Parathyroid adenoma (tissue), 2 donors: ENCODE results near the gene HSPB2.
A peak's percentile ranks its signal among the peaks of the same experiment; 100 is the strongest.

Experiments used
- H2AFZ ChIP-seq: fragments of 300-600 bp; sonication (generic); one replicate; pipeline ENCODE4 v1.7.0; 2017; ENCODE audit warnings: antibody characterized with exemption, mild to moderate bottlenecking
- H3K27ac ChIP-seq: fragments of 300-600 bp; sonication (generic); one replicate; pipeline ENCODE4 v1.7.0; 2017
- H3K27me3 ChIP-seq: fragments of 300-600 bp; sonication (generic); one replicate; pipeline ENCODE4 v1.7.0; 2017; ENCODE audit warnings: low read length; ENCODE audit not compliant: control insufficient read depth, insufficient read depth
- H3K36me3 ChIP-seq: fragments of 300-600 bp; sonication (generic); one replicate; pipeline ENCODE4 v1.7.0; 2017; ENCODE audit warnings: low read length; ENCODE audit not compliant: control insufficient read depth, insufficient read depth
- H3K4me1 ChIP-seq: fragments of 300-600 bp; sonication (generic); one replicate; pipeline ENCODE4 v1.7.0; 2017; ENCODE audit warnings: control low read depth
- H3K4me2 ChIP-seq: fragments of 300-600 bp; sonication (generic); one replicate; pipeline ENCODE4 v1.7.0; 2017; ENCODE audit warnings: low read length
- H3K4me3 ChIP-seq: fragments of 300-600 bp; sonication (generic); one replicate; pipeline ENCODE4 v1.7.0; 2017; ENCODE audit warnings: low read depth, low read length
- H3K79me2 ChIP-seq: fragments of 300-600 bp; sonication (generic); one replicate; pipeline ENCODE4 v1.7.0; 2017; ENCODE audit warnings: control low read depth
- H3K9ac ChIP-seq: fragments of 300-600 bp; sonication (generic); one replicate; pipeline ENCODE4 v1.7.0; 2017; ENCODE audit warnings: mild to moderate bottlenecking
- H3K9me3 ChIP-seq: fragments of 300-600 bp; sonication (generic); one replicate; pipeline ENCODE4 v1.7.0; 2017; ENCODE audit warnings: low read length; ENCODE audit not compliant: control insufficient read depth
- CTCF ChIP-seq: fragments of 300-600 bp; sonication (generic); IDR thresholded peaks from one replicate; pipeline ENCODE4 v1.7.0; 2017; ENCODE audit warnings: antibody characterized with exemption, mild to moderate bottlenecking
- donor health status: primary hyperparathyroidism.

Gene HSPB2

DNA sequence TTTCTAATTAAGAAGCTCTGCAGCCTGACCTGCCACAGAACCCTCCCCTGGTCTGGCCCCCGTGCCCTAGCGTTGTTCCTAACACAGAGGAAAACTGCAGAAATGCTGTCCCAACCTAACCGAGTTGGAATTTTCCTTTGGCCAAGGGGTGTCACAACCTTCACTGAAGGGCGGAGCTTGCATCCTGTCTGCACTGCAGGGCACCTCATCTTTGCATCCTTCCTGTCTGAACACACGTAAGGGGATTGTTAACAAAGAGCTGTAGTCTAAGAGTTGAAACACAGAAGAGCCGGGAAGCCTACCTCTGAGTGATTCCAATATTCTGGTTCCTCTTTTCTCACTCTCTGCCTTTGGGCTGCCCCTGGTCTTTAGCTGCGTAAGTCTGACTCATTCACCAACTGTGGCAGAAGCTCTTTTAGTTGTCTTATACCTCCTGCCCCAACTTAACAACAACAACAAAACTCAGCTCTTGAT lies 26.2 kb downstream of the HSPB2 start:
- peak overlapping the region; percentile 24 for H3K27ac ChIP-seq
- no peak for TF ChIP-seq CTCF
- no peaks in the 10 kb centered on the region for H3K36me3 ChIP-seq
- peaks cover 2% of the 10 kb centered on the region for H3K4me1 ChIP-seq
- H2AFZ ChIP-seq, result peak overlapping the region; percentile 70
- H3K9ac ChIP-seq, result no peak overlapping the region
- H3K9me3 ChIP-seq, result no peaks in the 10 kb centered on the region
- H3K4me2 ChIP-seq, result no peak overlapping the region
- H3K4me3 ChIP-seq, result no peak overlapping the region
- H3K79me2 ChIP-seq, result no peaks in the 10 kb centered on the region
- H3K27me3 ChIP-seq, result no peaks in the 10 kb centered on the region

DNA sequence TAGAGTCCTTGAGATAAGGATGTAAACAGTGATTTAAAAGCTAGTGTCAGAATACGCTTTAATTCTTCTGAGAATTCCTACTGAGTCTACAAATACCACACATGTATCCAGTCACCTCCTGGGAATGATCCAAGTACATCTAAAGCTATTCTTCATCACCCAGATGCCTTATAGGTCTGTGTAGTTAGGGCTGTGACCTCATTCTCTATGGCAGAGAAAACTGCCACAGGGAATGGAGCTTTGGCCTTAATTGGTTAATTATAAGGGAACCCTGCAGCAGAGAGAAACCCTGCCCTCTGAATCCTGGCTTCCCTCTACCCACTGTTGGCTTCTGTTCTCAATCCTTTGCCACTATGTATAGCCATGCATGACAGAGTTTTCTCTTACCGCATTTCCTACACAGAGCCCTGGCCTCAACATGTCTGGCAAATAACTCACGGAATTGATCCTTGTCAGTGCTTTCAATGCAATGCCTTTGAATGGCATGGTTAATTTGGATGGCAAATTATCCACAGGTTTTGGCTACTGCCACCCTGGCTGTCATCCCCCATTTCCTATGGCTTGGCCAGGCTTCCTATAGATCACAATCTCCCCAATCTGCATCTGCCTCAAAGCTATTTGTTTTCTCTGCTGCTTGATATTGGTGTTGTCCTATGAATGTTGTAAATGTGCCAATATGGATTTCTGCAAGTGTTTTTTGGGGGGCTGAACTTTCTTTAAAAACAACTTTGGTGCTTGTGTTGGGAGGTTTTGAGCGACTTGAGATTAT lies 27.5 kb downstream of the HSPB2 start:
- Histone ChIP-seq H3K9ac (no peak overlapping the region), H3K79me2 (no peaks in the 10 kb centered on the region), H3K27me3 (no peaks in the 10 kb centered on the region), H3K9me3 (no peaks in the 10 kb centered on the region), H3K36me3 (no peaks in the 10 kb centered on the region), H3K4me2 (no peak overlapping the region), H2AFZ (no peak overlapping the region), H3K27ac (no peak overlapping the region), H3K4me3 (no peak overlapping the region), H3K4me1 (peaks cover 2% of the 10 kb centered on the region)
- no peak for TF ChIP-seq CTCF

DNA sequence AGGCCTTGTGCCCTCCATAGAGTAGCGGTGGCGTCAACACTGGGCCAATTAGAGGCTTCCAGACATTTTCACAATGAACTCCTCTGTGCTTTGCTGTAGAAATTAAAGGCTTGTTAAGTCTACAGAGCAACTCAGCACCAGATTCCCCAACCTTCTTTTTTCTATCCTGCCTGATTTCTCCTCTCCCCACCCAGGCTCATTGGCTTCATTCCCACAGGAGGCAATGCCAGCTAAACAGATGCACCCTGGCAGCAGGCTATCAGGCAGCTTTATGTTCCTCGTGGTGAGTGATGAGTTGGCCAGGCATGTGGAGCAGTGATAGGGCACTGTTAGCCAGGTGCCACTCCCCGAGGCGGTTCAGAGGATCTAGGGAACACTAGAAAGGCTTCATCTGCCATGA lies 29.4 kb downstream of the HSPB2 start:
- H3K27ac ChIP-seq, result no peak overlapping the region
- no peak overlapping the region for H3K9ac ChIP-seq
- no peak overlapping the region for H3K4me3 ChIP-seq
- H3K9me3 ChIP-seq, result no peaks in the 10 kb centered on the region
- no peak overlapping the region for H3K4me2 ChIP-seq
- no peak for TF ChIP-seq CTCF
- no peak overlapping the region for H2AFZ ChIP-seq
- no peaks in the 10 kb centered on the region for H3K36me3 ChIP-seq
- H3K27me3 ChIP-seq, result no peaks in the 10 kb centered on the region
- H3K4me1 ChIP-seq, result peaks cover 2% of the 10 kb centered on the region
- no peaks in the 10 kb centered on the region for H3K79me2 ChIP-seq

DNA sequence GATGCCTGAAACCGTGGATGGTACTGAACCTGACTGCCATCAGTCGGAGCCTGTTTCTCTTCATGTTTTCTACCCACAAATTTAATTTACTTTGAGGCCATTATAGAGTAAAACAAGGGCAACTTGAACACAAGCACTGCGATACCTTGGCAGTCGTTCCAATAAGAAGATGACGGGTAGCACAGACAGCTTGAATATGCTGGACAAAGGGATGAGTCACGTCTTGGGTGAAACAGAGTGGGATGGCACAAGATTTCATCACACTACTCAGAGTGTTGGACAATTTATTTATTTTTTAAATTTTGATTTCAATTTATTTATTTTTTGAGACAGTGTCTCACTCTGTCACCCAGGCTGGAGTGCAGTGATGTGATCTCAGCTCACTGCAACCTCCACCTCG lies 30.3 kb downstream of the HSPB2 start:
- Histone ChIP-seq H3K79me2 (no peaks in the 10 kb centered on the region), H2AFZ (no peak overlapping the region), H3K4me3 (no peak overlapping the region), H3K36me3 (no peaks in the 10 kb centered on the region), H3K27ac (no peak overlapping the region), H3K27me3 (no peaks in the 10 kb centered on the region), H3K9me3 (no peaks in the 10 kb centered on the region), H3K4me2 (no peak overlapping the region), H3K9ac (no peak overlapping the region), H3K4me1 (no peaks in the 10 kb centered on the region)
- no peak for TF ChIP-seq CTCF

DNA sequence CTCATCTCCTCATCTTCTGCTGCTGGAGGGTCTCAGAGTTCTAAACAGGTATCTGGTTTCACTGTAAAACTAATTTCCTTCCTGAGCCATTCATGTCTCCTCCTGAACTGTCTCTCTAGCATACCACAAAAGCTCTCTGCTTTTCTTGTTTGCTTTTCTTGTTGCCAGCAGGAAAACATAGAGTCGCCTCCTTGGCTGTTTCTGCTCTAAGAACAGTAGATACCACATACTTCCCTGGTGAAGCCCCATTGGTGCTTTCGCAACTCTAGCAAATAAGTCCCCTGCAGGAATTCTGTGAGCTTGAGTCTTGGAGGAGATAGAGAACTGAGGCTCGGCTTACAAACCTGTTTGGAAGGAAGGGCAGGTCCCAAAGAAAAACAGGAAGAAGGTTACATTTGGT lies 31.6 kb downstream of the HSPB2 start:
- peak overlapping the region; percentile 50 for H2AFZ ChIP-seq
- H3K4me1 ChIP-seq, result no peaks in the 10 kb centered on the region
- no peaks in the 10 kb centered on the region for H3K79me2 ChIP-seq
- no peak overlapping the region for H3K9ac ChIP-seq
- no peaks in the 10 kb centered on the region for H3K9me3 ChIP-seq
- H3K36me3 ChIP-seq, result no peaks in the 10 kb centered on the region
- no peak overlapping the region for H3K4me3 ChIP-seq
- TF ChIP-seq CTCF, result no peak
- no peak overlapping the region for H3K27ac ChIP-seq
- H3K27me3 ChIP-seq, result no peaks in the 10 kb centered on the region
- H3K4me2 ChIP-seq, result no peak overlapping the region
